Activated CD4-positive, CD25-positive, alpha-beta regulatory T cell treated with anti-CD3 and anti-CD28 coated beads, Interleukin-2, amount 50 U/mL, for 24 hours (primary cell): Measurements from ENCODE around the gene PHLDB2.

ENCODE experiments used
- ATAC-seq, 2 donors: fragments of 150-1000 bp; cut with Tn5 transposase; one replicate each; pipeline ENCODE4 v1.10.0; 2021; ENCODE audit warnings: mild to moderate bottlenecking in 1 of 2, moderate library complexity in 1 of 2

PHLDB2 gene

DNA sequence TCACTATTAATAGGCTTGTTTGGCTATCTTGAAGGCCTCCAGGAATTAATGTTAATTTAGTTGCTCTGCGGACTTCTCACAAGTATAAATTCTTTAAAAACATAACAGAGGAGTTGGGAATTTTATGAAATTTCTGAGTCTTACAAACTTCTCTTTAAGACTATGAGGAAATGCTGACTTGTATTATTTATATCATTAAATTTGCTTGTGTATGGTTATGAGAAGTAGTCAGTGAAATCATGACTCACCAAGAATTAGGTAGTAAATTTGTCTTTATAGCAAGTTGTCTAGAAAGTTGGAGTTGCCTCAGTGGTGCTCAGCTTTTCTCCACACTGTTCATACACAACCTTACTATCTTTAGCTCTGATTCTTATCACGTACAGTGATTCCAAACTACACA is 26.5 kb downstream of the PHLDB2 start:
- no peak for ATAC-seq

DNA sequence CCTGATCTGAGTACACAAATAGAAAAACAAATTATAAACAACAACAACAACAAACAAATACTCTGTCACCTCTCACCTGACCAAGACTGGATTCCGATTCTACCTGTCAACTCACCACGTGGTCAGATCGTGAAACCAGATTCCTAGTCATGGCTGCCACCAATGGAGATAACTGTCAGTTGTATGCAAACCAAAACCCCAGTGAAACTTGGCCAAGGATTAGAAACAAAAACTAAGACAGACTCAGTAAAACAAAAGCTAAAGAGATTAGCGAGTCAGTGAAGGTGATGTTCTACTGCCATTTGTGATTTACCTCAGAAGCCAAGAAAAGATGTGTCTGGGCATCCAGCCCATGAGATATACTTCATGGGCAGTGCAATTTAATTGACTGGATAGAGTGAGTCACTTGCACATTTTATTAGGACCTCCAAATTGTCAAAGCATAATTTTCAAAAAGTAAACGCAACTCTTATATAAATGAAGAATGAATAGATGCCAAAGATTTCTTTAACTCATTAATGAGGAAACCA is 31.1 kb downstream of the PHLDB2 start:
- ATAC-seq, result no peak

DNA sequence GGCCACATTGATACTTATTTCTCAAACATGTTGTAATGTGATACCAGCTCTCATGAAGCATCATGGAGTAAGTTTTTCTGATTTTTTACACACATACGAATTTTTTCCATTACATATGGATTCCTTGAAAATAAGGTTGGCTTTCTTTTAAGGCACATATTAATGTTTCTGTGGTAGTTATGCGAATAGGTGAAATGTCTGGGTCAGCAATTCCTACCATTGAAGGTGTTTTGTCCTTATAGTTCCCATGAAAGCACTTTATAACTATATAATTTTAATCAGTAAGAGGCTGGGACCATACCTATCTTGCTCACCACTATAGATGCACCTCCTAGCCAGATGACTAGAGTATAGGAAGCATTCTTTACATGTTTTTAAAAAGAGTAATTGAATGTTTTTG is 33.0 kb downstream of the PHLDB2 start:
- no peak for ATAC-seq

DNA sequence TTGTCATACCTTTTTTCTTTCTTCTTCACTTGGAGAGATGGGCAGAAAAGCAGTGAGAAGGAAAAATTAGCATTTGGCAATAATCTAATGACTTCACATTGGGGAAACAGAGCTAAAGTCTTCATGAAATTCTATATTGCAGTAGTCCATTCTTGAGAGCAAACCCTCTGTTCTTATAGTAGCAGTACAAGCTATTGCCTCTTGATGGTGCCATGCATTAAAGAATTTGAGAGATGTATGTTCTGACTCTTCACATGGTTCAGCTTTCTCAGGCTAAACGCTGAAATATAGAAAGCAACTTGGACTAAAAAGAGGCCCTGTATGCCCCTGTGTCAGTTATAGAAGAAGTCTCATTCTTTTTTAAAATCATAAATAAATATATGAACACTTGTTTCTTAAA is 36.0 kb downstream of the PHLDB2 start:
- ATAC-seq, result no peak

DNA sequence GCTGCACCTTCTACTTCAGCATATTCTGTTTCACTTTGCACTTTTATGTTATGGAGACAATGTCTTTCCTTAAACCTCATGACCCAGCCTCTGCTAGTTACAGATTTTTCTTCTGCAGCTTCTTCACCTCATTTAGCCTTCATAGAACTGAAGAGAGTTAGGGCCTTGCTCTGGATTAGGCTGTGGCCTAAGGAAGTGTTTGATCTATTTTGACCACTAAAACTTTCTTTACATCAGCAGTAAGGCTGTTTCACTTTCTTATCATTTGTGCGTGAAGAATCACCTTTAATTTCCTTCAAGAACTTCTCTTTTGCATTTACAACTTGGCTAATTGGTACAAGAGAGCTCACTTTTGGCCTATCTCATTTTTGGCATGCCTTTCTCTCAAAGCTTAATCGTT is 40.9 kb downstream of the PHLDB2 start:
- no peak for ATAC-seq

DNA sequence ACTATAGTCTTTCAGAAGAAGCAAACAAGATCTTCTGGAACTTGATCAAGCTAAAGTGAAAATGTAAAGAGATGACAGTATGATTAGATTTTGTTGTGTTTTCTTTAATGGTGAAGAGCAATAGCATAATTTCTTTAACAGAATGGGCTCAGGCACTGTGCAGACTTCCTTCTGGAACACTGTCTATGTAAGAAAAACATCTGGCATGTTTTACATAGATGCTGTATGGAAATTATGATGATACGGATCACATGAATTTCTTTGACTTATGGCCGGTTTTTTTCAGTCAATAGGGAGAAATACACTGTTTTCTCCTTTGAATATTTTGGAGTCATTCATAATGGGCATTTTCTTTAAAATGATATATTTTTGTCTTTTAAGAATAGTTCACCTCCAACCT is 42.6 kb downstream of the PHLDB2 start:
- no peak for ATAC-seq

DNA sequence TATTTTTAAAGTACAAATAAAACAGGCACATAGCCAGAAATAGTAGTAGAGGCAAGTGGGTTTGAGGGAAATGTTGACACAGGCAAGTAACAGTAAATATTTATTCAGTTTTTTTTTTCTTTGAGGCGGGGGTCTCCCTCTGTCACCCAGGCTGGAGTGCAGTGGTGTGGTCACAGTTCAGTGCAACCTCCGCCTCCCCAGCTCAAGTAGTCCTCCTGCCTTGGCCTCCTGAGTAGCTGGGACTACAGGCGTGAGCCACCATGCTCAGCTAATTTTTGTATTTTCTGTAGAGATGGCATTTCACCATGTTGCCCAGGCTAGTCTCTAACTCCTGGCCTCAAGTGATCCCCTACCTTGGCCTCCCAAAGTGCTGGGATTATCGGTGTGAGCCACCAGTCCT is 43.5 kb downstream of the PHLDB2 start:
- ATAC-seq, result no peak

DNA sequence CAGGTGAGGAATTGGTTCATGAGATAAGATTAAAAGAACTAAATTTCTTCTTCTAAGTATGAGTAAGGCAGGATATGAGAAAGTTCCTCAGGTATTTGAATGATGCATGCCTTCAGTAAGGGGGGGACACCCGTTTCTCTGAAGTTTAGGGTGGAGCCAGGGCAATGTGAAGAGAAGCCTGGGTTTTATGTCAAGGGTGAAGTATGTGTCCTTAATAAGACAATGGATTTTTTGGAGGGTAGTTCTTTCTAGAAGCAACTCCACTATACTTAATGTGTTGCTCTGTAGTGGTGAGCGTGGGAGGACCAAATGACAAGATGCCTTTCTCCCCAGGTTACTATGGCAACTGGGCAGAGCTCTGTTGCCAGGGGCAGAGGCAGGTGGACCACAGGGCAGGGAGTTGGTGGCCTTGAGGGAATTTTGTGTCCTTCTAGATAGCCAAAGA is 44.0 kb downstream of the PHLDB2 start:
- ATAC-seq, result no peak

DNA sequence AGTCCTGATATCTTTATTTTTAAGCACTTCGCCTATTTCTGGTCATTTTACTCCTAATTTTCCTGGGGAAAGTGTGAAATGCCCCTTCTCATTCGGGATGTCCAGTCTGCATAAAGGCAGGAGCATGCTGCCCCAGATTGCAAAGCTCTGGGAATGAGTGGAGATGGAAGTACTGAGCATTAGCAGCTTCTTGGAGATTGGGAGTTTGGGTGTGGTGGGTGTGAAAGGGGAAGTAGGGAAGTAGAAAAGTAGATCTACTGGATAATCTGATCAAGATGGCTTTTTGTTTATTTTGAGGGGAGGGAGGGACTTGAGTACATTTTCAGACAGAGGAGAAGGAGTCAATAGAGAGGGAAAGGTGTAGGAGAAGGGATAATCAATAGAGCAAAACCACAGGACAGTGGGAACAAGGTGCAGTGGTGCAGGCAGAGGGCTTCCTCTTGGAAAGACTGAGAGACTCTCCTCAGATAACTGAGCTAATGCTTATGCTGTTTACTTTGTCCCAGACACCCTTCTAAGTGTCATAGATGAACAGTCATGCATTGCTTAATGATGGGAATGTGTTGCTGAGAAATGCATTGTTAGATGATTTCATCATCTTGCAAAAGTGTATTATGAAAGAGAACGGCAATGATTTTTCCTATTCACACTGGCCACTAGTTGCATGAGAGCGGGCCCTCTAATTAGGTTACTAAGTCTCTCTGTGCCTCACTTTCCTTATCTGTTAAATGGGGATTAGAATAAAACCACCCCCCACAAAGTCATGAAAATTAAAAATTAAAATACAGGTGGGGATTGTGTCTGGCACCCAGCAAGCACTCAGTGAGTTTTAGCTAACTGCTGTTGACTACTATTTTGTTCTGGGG is 45.5 kb downstream of the PHLDB2 start:
- no peak for ATAC-seq

DNA sequence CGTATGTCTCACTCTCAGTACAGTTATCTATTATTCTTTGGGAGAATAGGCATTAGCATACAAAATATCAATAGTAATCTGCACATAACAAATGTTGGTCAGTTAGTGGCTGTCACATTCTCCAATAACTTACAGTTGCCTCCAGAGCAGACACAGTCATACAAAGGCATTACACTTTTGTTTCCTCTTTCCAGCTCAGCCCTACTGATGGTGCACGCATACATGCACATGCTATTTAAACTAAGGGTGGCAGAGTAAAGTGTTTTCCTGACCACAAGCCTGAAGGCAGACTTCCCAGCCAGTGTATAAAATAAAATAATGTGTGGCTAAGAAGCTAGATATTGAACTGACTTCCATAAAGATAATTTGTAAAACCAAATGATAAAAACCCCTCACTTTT is 47.6 kb downstream of the PHLDB2 start:
- no peak for ATAC-seq

DNA sequence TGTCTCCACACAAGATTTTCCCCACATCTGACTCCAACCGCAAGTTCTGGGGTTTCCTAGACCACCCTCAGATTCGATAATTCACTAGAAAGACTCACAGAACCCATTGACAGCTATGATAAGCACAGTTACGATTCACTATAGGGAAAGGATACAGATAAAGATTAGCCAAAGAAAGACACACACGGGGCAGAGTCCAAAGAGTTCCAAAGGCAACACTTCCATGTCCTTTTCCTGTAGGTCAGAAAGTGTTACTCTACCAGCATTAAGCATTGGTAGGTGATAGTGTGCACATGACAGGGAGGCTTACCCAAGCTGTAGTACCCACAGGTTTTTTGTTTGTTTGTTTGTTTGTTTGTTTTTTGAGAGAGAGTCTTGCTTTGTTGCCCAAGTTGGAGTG is 48.1 kb downstream of the PHLDB2 start:
- no peak for ATAC-seq

DNA sequence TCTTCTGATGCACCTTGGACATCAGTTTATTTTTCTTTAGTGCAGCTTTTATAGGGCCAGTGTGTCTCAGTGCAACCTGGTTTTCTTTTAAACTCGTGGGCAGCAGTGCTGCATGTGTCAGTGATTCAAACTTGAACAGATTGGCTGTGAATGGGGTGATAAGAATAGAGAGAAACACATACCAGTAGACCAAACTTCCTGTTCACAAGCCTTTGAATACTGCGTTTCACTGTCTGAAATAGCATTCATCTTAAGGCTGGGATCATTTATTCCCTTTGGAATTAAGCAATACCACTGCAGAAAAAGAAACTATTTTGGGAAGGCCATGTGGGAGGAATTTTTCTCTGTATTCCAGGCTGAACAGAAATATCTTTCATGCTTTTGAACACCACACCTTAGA is 51.7 kb downstream of the PHLDB2 start:
- no peak for ATAC-seq

DNA sequence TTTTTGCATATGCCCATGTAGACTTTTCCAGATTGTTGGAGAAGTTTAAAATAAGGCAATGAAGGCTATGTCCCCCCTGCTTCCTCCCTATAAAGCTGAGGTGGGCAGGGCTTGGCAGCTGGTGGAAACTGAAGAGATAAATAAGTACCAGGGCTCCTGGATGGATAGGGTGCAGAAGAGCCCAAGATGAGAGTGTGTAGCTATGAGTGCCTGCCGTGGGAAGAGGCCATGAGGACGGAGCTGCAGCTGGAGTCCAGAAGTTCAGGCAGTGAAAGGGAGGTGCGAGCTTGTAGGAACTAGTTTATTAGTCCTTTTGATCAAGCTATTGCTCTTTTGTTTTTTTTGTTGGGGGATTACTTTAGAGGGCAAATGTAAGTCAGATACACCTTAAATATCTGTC is 52.4 kb downstream of the PHLDB2 start:
- no peak for ATAC-seq

DNA sequence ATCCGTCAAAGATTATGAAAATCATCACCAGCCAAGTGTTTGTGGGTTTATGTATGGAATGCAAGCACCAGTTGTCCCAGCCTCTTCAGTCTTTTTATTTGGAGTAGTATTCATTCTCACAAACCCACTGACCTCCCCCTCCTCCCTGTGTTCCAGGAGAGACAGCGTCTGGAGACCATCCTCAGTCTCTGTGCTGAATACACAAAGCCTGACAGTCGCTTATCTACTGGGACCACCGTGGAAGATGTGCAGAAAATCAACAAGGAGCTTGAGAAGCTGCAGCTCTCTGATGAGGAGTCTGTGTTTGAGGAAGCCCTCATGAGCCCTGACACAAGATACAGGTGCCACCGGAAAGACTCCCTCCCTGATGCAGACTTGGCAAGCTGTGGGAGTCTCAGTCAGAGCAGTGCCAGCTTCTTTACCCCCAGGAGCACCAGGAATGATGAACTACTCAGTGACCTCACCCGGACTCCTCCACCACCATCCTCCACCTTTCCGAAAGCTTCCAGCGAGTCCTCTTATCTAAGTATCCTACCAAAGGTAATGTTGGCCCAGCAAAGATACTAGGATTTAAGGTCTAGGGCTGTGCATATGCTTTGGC is 54.2 kb downstream of the PHLDB2 start:
- ATAC-seq, result no peak

DNA sequence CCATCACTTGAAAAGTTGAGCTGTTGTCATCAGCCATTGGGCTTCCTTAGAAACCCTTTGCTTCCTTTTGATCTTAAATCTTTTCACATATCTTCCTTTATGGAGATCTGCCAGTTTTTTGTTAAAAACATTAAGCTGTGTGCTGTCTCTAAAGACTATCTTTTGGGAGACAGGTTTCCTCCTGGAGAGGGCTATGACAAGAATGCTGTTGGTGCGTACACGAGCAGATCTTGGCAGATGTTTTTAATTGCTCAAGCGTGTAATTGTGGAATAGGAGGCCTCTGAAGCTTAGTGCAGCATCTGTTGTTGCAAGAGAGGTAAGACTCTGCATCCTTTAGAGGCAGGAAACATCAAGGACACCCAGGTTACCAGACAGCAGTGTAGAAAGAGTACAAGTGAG is 56.8 kb downstream of the PHLDB2 start:
- ATAC-seq, result no peak

DNA sequence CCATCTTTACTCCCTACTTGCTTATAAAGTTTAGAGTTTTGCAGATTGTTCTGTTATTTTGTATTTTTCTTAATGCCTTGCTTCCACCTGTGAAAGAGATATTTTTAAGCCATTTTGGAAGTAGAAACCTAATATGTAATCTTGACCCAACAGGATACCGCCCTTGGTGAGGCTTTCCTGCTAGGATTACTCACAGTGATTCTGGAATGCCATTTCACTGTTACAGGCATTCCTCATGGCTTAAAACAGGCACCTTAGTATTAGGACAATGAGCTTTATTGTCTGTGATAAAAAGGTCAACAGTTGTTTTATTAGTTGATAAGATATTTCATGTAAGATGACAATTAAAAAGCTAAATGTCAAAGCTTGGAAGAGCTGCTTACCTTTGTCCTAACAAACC is 58.2 kb downstream of the PHLDB2 start:
- no peak for ATAC-seq

DNA sequence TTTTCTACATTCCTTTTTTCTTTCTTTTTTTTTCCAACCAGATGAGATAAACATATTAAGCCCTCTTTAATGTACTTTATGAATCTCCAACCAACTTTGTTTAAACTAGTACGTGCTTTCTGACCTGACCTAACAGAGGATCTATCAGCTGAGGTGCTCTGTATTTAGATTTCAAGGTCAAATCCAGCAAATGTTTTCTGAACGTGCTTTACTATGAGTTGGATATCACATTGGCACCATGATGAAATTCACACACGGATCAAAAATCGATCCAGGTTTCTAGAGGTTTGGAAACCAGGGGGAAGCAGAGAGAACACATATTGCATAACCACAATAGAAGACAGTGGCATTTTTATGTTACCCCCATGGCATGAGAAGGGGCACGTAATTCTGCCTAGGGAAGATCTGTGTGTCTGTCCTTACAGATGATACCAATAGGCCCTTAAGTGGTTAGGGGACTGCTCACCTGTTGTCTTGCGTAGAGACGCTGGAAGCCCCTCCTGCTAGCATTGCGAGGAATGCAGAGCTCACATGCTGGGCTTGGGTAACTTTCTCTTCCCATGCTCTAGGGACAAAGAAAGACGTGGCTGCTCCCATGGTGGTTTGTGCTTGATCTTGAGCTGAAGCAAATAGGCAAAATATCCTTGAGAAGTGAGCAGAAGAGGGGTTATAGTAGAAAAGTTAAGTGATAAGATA is 60.5 kb downstream of the PHLDB2 start:
- ATAC-seq, result no peak

DNA sequence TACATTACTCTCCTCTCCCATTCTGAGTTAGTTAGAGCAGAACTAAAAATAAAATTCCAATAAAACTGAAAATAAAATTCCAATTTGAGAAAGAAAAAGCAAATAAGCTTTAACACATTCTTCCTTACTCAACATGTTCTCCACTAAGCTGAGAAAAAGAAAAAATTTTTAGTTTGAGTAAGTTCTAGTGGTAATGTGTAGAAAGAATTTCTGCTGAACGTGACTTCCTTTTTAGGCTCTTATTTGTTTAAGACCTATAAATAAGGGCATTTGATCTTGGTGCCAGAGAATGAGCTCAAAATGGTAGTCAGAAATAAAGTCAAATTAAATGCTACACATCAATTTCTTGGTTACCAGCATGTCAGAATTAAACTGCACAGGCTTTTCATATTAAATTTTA is 62.1 kb downstream of the PHLDB2 start:
- ATAC-seq, result no peak

DNA sequence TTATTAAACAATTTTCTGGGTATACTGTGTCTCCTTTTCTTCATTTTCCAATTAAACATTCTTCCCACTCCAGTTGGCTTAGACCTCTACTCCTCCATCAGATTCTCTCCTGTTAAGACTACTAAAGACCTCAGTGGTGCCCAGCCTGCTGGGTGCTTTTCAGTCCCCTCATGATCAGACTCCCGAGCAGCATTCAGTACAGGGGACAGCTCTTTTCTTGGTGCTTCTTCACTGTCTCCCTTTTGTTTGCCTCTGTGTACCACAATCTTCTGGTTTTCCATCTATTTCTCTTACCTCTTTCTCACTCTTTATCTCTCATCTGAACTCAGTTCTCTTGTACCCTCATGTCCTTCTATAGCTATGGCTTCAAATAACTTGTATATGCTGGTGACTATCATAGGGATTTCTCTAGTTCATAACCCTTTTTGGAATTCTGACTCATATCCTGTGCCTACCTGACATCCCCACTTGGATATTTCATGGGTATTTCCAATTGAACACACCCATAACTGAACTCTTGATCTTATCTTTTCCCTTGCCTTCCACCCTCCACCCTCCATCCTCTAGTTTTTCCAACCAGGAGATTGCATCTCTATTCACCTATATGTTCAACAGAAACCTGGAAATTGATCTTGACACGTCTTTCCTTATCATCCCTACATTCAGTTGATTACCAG is 64.2 kb downstream of the PHLDB2 start:
- ATAC-seq, result no peak

DNA sequence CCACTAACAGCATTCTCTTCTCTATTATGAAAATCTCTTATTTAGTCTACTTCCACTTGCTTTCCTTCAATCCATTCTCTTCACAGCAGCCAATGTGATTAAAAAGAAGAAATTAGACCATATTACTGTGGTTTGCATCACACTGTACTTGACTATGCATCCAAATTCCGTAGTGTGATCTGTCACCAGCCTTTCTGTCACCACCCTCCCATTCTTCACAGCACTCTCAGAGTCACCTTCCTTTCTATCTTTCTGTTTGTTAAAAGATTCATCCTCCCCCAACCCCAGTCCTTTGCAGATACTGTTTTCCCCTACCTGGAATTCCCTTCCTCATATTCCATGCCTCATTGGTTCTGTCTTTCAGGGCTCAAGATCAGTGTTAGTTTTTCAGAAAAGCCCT is 64.7 kb downstream of the PHLDB2 start:
- ATAC-seq, result no peak

DNA sequence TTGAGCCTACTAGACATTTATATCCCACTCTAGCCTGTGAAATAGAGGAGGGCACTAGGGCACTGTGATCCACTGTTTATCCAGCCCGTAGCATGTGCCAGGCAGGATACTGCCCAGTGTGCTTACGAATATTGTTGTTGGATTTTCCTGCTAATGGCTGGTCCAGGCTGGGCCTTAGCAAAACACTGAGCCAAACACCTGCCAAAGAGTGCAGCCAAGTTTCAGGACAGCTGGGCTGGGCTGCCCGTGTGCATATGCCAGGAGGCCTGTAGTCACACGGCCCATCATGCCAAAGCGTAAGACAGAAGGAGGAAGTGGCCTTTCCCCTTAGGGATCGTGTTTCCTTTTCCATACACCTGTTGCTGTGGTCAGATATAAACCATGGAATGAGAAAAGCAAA is 65.2 kb downstream of the PHLDB2 start:
- ATAC-seq, result no peak

DNA sequence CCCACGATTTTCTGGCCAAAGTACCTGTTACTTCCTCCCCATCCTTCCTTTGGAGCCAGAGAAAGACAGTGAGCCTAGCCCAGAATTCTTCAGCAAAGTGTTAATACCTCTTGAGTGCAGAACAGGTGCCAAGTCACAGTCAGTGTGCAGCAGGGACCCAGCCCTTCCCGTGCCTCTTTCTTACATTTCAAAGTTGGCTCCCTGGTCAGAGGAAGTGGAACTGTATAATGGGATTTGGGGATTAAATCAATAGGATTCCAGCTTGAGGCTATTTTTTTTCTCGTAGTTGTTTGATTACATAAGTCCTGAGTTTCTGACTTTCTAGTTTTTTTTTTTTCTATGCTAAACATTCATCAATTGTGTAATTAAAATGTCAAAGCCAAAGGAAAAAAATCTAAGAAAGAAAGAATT is 67.2 kb downstream of the PHLDB2 start:
- ATAC-seq, result no peak

DNA sequence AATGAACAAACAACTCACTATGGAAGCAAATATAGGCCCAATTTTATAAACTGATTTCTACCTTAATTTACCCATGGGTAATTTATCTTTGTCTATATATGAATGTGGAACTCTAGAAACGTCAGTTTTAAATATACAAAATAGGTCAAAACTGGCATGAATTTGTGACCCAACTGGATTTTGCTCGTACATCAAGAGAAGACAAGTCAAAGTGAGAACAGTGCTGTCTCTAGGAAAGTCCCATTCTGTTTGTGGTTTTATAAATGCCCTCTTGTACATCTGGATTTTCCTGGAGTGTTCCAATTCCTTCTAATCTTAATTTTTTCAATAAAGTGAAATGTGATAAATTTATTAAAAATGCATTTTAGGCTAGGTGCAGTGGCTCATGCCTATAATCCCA is 69.5 kb downstream of the PHLDB2 start:
- ATAC-seq, result no peak
